Measurements from ENCODE around the gene CADM1.

- no peak for TF ChIP-seq POLR2A (IDR thresholded peaks at IDR 0.05)
- TF ChIP-seq CTCF (IDR thresholded peaks at IDR 0.05), result no peak
- TF ChIP-seq EP300 (IDR thresholded peaks at IDR 0.05), result no peak
These were observed 336.8 kb downstream of the CADM1 start for GRCh38 chr11:115167456-115167855.
